Smooth muscle cell (in vitro differentiated cells): Measurements from ENCODE around the gene NAB1. TPM values are rescaled to one million over a fixed set of nuclear protein-coding genes. Genes with fewer than 3 reads are reported as not detected.

Experiments
- DNase-seq: peaks from one replicate; lab custom pipeline; 2025; ENCODE audit not compliant: unreplicated experiment; lab: John Stamatoyannopoulos, UW
- H2AFZ ChIP-seq: fragments of 200-600 bp; sonication (generic); 2 replicates; pipeline ENCODE4 v1.6.0; 2016; ENCODE audit warnings: antibody characterized with exemption, low read depth, mild to moderate bottlenecking
- H3F3A ChIP-seq: fragments of 200-600 bp; sonication (generic); 2 replicates; pipeline ENCODE4 v1.6.0; 2017; ENCODE audit warnings: antibody characterized with exemption, low read depth
- H3K27ac ChIP-seq: fragments of 200-600 bp; sonication (generic); 2 replicates; pipeline ENCODE4 v1.5.1; 2016; ENCODE audit warnings: low read depth, mild to moderate bottlenecking
- H3K27me3 ChIP-seq: fragments of 200-600 bp; sonication (generic); 2 replicates; pipeline ENCODE4 v1.6.1; 2016; ENCODE audit warnings: low read depth, mild to moderate bottlenecking
- H3K36me3 ChIP-seq: fragments of 200-600 bp; sonication (generic); 2 replicates; pipeline ENCODE4 v1.5.1; 2016; ENCODE audit warnings: low read depth
- H3K4me1 ChIP-seq: fragments of 200-600 bp; sonication (generic); 2 replicates; pipeline ENCODE4 v1.5.1; 2016; ENCODE audit warnings: low read depth
- H3K4me2 ChIP-seq: fragments of 200-600 bp; sonication (generic); 2 replicates; pipeline ENCODE4 v1.6.0; 2016; ENCODE audit warnings: mild to moderate bottlenecking
- H3K4me3 ChIP-seq: fragments of 200-600 bp; sonication (generic); 2 replicates; pipeline ENCODE4 v1.5.1; 2016; ENCODE audit warnings: mild to moderate bottlenecking
- H3K79me2 ChIP-seq: fragments of 200-600 bp; sonication (generic); 2 replicates; pipeline ENCODE4 v1.6.0; 2016; ENCODE audit warnings: low read depth, mild to moderate bottlenecking
- H3K9ac ChIP-seq: fragments of 200-600 bp; sonication (generic); 2 replicates; pipeline ENCODE4 v1.6.0; 2016; ENCODE audit warnings: low read depth
- H3K9me3 ChIP-seq: fragments of 200-600 bp; sonication (generic); replicated peaks from 2 replicates; pipeline ENCODE4 v1.5.1; 2016; ENCODE audit warnings: low read depth
- H4K20me1 ChIP-seq: fragments of 200-600 bp; sonication (generic); 2 replicates; pipeline ENCODE4 v1.6.0; 2016; ENCODE audit warnings: low read depth
- WGBS: methylation state at CpG from one replicate; pipeline ENCODE4 v1.1.7; 2016; ENCODE audit warnings: low lambda C conversion rate; 5-methylcytosine and 5-hydroxymethylcytosine counted together
- polyA plus RNA-seq: library from polyadenylated mRNA; unstranded; fragments of >200 nt; fragmentation: Nextera tagmentation; extraction: Ambion mirVana; gene quantifications from 2 replicates; pipeline ENCODE4 v1.2.1, GENCODE V29; 2016
- total RNA-seq: library from RNA; depleted of rRNA; stranded (reverse); fragments of >200 nt; gene quantifications from 2 replicates; pipeline ENCODE4 v1.2.3, GENCODE V29; 2014
- TF ChIP-seq, protein P1 (sequence below): fragments of 200-600 bp; sonication (generic); IDR thresholded peaks from 2 replicates; pipeline ENCODE4 v1.5.1; 2017; ENCODE audit warnings: borderline replicate concordance, mild to moderate bottlenecking, antibody characterized with exemption; ENCODE audit not compliant: insufficient read depth, poor library complexity, severe bottlenecking

The NAB1 gene
- total and polyA plus RNA-seq, 2 experiments from 2014 or later = 4.4 to 31.4 TPM

GRCh38 chr2:190697421-190697820 is 48.5 kb downstream of the NAB1 start:
- H3K4me1 ChIP-seq = peaks cover 22% of the 10 kb centered on the region
- DNase-seq = no peak
- no peaks in the 10 kb centered on the region for H3K9me3 ChIP-seq
- no peaks in the 10 kb centered on the region for H3K27me3 ChIP-seq
- no peak overlapping the region for H3K4me3 ChIP-seq
- no peak overlapping the region for H3K4me2 ChIP-seq
- 81% methylated on average over 4 of the region's 4 CpGs for WGBS
- TF ChIP-seq, protein P1, sequence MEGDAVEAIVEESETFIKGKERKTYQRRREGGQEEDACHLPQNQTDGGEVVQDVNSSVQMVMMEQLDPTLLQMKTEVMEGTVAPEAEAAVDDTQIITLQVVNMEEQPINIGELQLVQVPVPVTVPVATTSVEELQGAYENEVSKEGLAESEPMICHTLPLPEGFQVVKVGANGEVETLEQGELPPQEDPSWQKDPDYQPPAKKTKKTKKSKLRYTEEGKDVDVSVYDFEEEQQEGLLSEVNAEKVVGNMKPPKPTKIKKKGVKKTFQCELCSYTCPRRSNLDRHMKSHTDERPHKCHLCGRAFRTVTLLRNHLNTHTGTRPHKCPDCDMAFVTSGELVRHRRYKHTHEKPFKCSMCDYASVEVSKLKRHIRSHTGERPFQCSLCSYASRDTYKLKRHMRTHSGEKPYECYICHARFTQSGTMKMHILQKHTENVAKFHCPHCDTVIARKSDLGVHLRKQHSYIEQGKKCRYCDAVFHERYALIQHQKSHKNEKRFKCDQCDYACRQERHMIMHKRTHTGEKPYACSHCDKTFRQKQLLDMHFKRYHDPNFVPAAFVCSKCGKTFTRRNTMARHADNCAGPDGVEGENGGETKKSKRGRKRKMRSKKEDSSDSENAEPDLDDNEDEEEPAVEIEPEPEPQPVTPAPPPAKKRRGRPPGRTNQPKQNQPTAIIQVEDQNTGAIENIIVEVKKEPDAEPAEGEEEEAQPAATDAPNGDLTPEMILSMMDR = no peak
- H3F3A ChIP-seq = peaks cover 3% of the 10 kb centered on the region
- no peak overlapping the region for H2AFZ ChIP-seq
- H3K9ac ChIP-seq = no peak overlapping the region
- no peaks in the 10 kb centered on the region for H4K20me1 ChIP-seq
- no peak overlapping the region for H3K27ac ChIP-seq
- no peaks in the 10 kb centered on the region for H3K36me3 ChIP-seq
- no peaks in the 10 kb centered on the region for H3K79me2 ChIP-seq

GRCh38 chr2:190698895-190699294 is 50.0 kb downstream of the NAB1 start:
- peaks cover 22% of the 10 kb centered on the region for H3K4me1 ChIP-seq
- H3K4me2 ChIP-seq = no peak overlapping the region
- no peak overlapping the region for H3K4me3 ChIP-seq
- no peaks in the 10 kb centered on the region for H3K36me3 ChIP-seq
- no peaks in the 10 kb centered on the region for H3K27me3 ChIP-seq
- no peak overlapping the region for H3K9ac ChIP-seq
- no peaks in the 10 kb centered on the region for H4K20me1 ChIP-seq
- peaks cover 3% of the 10 kb centered on the region for H3F3A ChIP-seq
- H2AFZ ChIP-seq = no peak overlapping the region
- 53% methylated on average over 5 of the region's 5 CpGs for WGBS
- H3K27ac ChIP-seq = no peak overlapping the region
- no peaks in the 10 kb centered on the region for H3K79me2 ChIP-seq
- TF ChIP-seq, protein P1 = peak; percentile 28
- no peaks in the 10 kb centered on the region for H3K9me3 ChIP-seq
- no peak for DNase-seq

DNA sequence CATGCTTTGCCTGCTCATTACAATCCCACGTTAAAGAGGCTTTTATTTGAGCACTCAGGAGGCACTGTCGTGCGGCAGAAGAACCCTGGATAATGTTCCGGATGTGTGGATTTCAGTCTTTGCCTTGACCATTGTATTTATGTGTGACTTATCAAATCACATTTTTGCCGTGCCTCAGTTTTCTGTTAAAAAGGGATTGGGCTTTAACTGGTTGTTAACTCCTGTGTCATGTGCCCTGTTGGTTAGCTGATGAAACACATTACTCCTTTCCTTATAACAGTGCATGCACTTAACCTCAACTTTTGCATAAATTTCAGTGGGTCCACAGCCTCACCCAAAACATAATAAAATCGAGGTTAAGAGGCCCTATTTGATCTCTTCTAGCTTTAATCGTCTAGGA is 52.7 kb downstream of the NAB1 start:
- TF ChIP-seq, protein P1 = no peak
- Histone ChIP-seq H3K79me2 (no peaks in the 10 kb centered on the region), H2AFZ (no peak overlapping the region), H3K4me2 (no peak overlapping the region), H3K27me3 (no peaks in the 10 kb centered on the region), H3K4me3 (no peak overlapping the region), H3K4me1 (peaks cover 22% of the 10 kb centered on the region), H3K9me3 (no peaks in the 10 kb centered on the region), H3K9ac (no peak overlapping the region), H3F3A (no peaks in the 10 kb centered on the region), H3K27ac (no peak overlapping the region), H4K20me1 (no peaks in the 10 kb centered on the region), H3K36me3 (no peaks in the 10 kb centered on the region)
- 55% methylated on average over 7 of the region's 7 CpGs for WGBS
- no peak for DNase-seq

DNA sequence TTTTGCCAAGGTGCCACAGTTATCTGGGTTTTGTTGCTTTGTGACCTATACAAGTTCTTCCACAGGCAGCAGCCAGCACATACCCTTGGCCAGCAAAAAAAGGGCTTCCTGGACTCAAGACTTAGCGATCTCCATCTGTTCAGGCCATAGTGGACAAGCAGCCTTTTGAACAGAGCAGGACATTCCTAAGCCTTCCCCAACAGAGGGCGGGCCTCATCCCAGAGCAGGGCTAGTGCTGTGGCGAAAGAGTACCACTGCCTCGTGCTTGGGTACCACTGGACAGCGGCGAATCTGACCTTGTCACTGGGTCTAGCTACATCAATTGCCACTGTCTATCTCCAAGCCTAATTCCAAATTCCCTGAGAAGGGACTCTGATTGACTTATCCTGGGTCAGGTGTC is 56.4 kb downstream of the NAB1 start:
- H3K9me3 ChIP-seq = no peaks in the 10 kb centered on the region
- TF ChIP-seq, protein P1 = no peak
- no peaks in the 10 kb centered on the region for H3K79me2 ChIP-seq
- no peaks in the 10 kb centered on the region for H3K4me1 ChIP-seq
- 95% methylated on average over 6 of the region's 6 CpGs for WGBS
- H3K4me2 ChIP-seq = no peak overlapping the region
- no peaks in the 10 kb centered on the region for H3K36me3 ChIP-seq
- H3K4me3 ChIP-seq = no peak overlapping the region
- H3K9ac ChIP-seq = no peak overlapping the region
- no peaks in the 10 kb centered on the region for H4K20me1 ChIP-seq
- DNase-seq = no peak
- no peaks in the 10 kb centered on the region for H3F3A ChIP-seq
- no peak overlapping the region for H3K27ac ChIP-seq
- no peaks in the 10 kb centered on the region for H3K27me3 ChIP-seq
- no peak overlapping the region for H2AFZ ChIP-seq
